ENCODE data around the gene LBR. TPM values are rescaled to one million over a fixed set of nuclear protein-coding genes. Genes with fewer than 3 reads are reported as not detected.

Gene LBR
- total and polyA plus RNA-seq, 2 of the 4 experiments (the other 2 are of a cell fraction): 21.3 to 24.9 TPM

GRCh38 chr1:225437710-225438437 lies 10.0 kb upstream of the LBR start (continued):
- TF ChIP-seq, protein P1, sequence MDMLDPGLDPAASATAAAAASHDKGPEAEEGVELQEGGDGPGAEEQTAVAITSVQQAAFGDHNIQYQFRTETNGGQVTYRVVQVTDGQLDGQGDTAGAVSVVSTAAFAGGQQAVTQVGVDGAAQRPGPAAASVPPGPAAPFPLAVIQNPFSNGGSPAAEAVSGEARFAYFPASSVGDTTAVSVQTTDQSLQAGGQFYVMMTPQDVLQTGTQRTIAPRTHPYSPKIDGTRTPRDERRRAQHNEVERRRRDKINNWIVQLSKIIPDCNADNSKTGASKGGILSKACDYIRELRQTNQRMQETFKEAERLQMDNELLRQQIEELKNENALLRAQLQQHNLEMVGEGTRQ (IDR thresholded peaks at IDR 0.05; ENCODE audit: low read depth, low read length): no peak
- no peak for TF ChIP-seq MXI1 (IDR thresholded peaks at IDR 0.05; ENCODE audit: borderline replicate concordance, low read depth, low read length)

- H3K79me1 ChIP-seq (ENCODE audit: low read depth in 1 of 2, low read length in 2 of 2): no peaks in the 10 kb centered on the region
- no peak overlapping the region for H2BK120ac ChIP-seq (ENCODE audit: low read depth, low read length)
- dilution Hi-C loops (cut with HindIII; ENCODE audit: low sequenced_read_pairs, unreplicated experiment): no loop called here
- no peak overlapping the region for H2AK9ac ChIP-seq (replicated peaks; ENCODE audit: low read depth, low read length, poor library complexity)
- H2BK15ac ChIP-seq (ENCODE audit: low read depth, low read length): no peak overlapping the region
- no peak for DNase-seq
- H3K14ac ChIP-seq (replicated peaks; ENCODE audit: low read depth, low read length): no peak overlapping the region
- no peak overlapping the region for H2BK20ac ChIP-seq (ENCODE audit: low read depth, low read length)
- no peak overlapping the region for H2AK5ac ChIP-seq (ENCODE audit: low read depth, low read length)
- intact Hi-C loops (cut with micrococcal nuclease): loop anchor here (5.0 kb wide), 1 partner anchor 114 kb away; no protein-coding TSS in a partner anchor
- H4K8ac ChIP-seq (ENCODE audit: low read depth in 2 of 2, low read length in 2 of 2): no peak overlapping the region
- H3K56ac ChIP-seq (ENCODE audit: extremely low read depth, insufficient read depth, low read length): no peak overlapping the region
- no peak overlapping the region for H2AFZ ChIP-seq (replicated peaks; ENCODE audit: low read length, poor library complexity)
- ChIA-PET POLR2A (ENCODE audit: unreplicated experiment) (no interaction called here), CTCF (no interaction called here)
- TF ChIP-seq FOS (IDR thresholded peaks at IDR 0.05; ENCODE audit: low read depth, low read length) (no peak), CHD1 (IDR thresholded peaks at IDR 0.05; ENCODE audit: low read depth, low read length) (no peak), CTCF (conservative IDR thresholded peaks at IDR 0.05; ENCODE audit: low read depth, low read length) (no peak), BHLHE40 (IDR thresholded peaks at IDR 0.05; ENCODE audit: low read depth, low read length) (no peak), RAD21 (IDR thresholded peaks at IDR 0.05; ENCODE audit: low read length) (no peak), CEBPB (IDR thresholded peaks at IDR 0.05; ENCODE audit: low read depth, low read length) (no peak), POLR2A (IDR thresholded peaks at IDR 0.05; ENCODE audit: low read depth, low read length) (no peak), MAFK (IDR thresholded peaks at IDR 0.05; ENCODE audit: low read depth, low read length) (no peak), RFX5 (IDR thresholded peaks at IDR 0.05; ENCODE audit: low read depth, low read length) (no peak)
- TF ChIP-seq, protein P1 (IDR thresholded peaks at IDR 0.05; ENCODE audit: low read depth, low read length): no peak
- TF ChIP-seq, protein P2, sequence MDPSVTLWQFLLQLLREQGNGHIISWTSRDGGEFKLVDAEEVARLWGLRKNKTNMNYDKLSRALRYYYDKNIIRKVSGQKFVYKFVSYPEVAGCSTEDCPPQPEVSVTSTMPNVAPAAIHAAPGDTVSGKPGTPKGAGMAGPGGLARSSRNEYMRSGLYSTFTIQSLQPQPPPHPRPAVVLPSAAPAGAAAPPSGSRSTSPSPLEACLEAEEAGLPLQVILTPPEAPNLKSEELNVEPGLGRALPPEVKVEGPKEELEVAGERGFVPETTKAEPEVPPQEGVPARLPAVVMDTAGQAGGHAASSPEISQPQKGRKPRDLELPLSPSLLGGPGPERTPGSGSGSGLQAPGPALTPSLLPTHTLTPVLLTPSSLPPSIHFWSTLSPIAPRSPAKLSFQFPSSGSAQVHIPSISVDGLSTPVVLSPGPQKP (IDR thresholded peaks at IDR 0.05; ENCODE audit: borderline replicate concordance, low read depth, low read length): no peak
- no peaks in the 10 kb centered on the region for H4K20me1 ChIP-seq (ENCODE audit: insufficient read depth, low read length)
- H3K9ac ChIP-seq (ENCODE audit: low read depth, low read length): no peak overlapping the region
- no peak overlapping the region for H2BK5ac ChIP-seq (ENCODE audit: low read depth, low read length, poor library complexity, severe bottlenecking)
- H3K27me3 ChIP-seq (ENCODE audit: control insufficient read depth, insufficient read depth, low read length): peaks cover 5% of the 10 kb centered on the region; the same call in 1 of the 2 replicates
- no peaks in the 10 kb centered on the region for H3K4me1 ChIP-seq (ENCODE audit: control insufficient read depth, insufficient read depth, low read length)
- no peak overlapping the region for H3K23ac ChIP-seq (ENCODE audit: low read depth, low read length)
- no peak overlapping the region for H4K91ac ChIP-seq (ENCODE audit: insufficient read depth, low read depth, low read length)
- no peak overlapping the region for H3K4me2 ChIP-seq (ENCODE audit: low read depth, low read length)
- no peak overlapping the region for H4K5ac ChIP-seq (ENCODE audit: low read depth, low read length)
- no peaks in the 10 kb centered on the region for H3K36me3 ChIP-seq (ENCODE audit: control insufficient read depth, insufficient read depth, low read length)
- no peak overlapping the region for H3K4ac ChIP-seq (ENCODE audit: low read depth, low read length)
- BruUV-seq (replicated peaks): no TSS peak
- no peak overlapping the region for H3K4me3 ChIP-seq (ENCODE audit: insufficient read depth, low read depth, low read length)
- no peaks in the 10 kb centered on the region for H3K9me1 ChIP-seq (ENCODE audit: insufficient read depth, low read length)
- WGBS, 2 experiments (ENCODE audit: extremely low coverage in 2 of 2, insufficient read length in 1 of 2): no CpG with 5 or more reads among the region's 6 CpGs
- in situ Hi-C loops (cut with MboI; ENCODE audit: low sequenced_read_pairs): no loop called here
- no peaks in the 10 kb centered on the region for H3K9me3 ChIP-seq (ENCODE audit: control insufficient read depth, insufficient read depth, low read length)
- no peak overlapping the region for H3K27ac ChIP-seq (ENCODE audit: insufficient read depth, low read length)
- H3K18ac ChIP-seq (ENCODE audit: low read depth, low read length): no peak overlapping the region
- ATAC-seq (ENCODE audit: low read depth): no peak
These were observed 8.1 kb upstream of the LBR start for GRCh38 chr1:225435957-225436392.

All from IMR-90 (cell line).